GM21723 (cell line): ENCODE measurements around the gene SPTBN1.

Experiments
- ATAC-seq: cut with Tn5 transposase; IDR thresholded peaks from one replicate; pipeline ENCODE4 v1.9.1; 2021; ENCODE audit warnings: mild to moderate bottlenecking, moderate library complexity; ENCODE audit not compliant: unreplicated experiment

The SPTBN1 gene

GRCh38 chr2:54455563-54456361, at the start of gene SPTBN1:
Gene SPTBN1, plus strand, starts transcription at chr2:54456327. Its CDS starts 70,092 bp downstream, at chr2:54526419.
- peak; percentile 51 for ATAC-seq

GRCh38 chr2:54407693-54408092, 48.4 kb upstream of the SPTBN1 start:
- ATAC-seq, result no peak

GRCh38 chr2:54408288-54408687, 47.8 kb upstream of the SPTBN1 start:
- ATAC-seq, result no peak

- ATAC-seq, result no peak
Measured at GRCh38 chr2:54409752-54410151, 46.4 kb upstream of the SPTBN1 start.

GRCh38 chr2:54411801-54412354, 44.2 kb upstream of the SPTBN1 start:
- ATAC-seq, result no peak

- ATAC-seq, result no peak
Measured at GRCh38 chr2:54416166-54416813, 39.8 kb upstream of the SPTBN1 start.

GRCh38 chr2:54416938-54417337, 39.2 kb upstream of the SPTBN1 start:
- no peak for ATAC-seq

- ATAC-seq, result no peak
Measured at GRCh38 chr2:54417577-54417976, 38.5 kb upstream of the SPTBN1 start.

GRCh38 chr2:54419388-54419787, 36.7 kb upstream of the SPTBN1 start:
- ATAC-seq, result no peak

- no peak for ATAC-seq
Measured at GRCh38 chr2:54419855-54420523, 36.1 kb upstream of the SPTBN1 start.

- no peak for ATAC-seq
Measured at GRCh38 chr2:54420524-54421172, 35.5 kb upstream of the SPTBN1 start.

- no peak for ATAC-seq
Measured at GRCh38 chr2:54422072-54422581, 34.0 kb upstream of the SPTBN1 start.

GRCh38 chr2:54423213-54423612, 32.9 kb upstream of the SPTBN1 start:
- ATAC-seq, result no peak

- no peak for ATAC-seq
Measured at GRCh38 chr2:54424555-54425163, 31.5 kb upstream of the SPTBN1 start.

GRCh38 chr2:54428108-54428831, 27.9 kb upstream of the SPTBN1 start:
- ATAC-seq, result no peak

- ATAC-seq, result no peak
Measured at GRCh38 chr2:54429054-54429453, 27.1 kb upstream of the SPTBN1 start.

GRCh38 chr2:54429811-54430551, 26.1 kb upstream of the SPTBN1 start:
- no peak for ATAC-seq

- no peak for ATAC-seq
Measured at GRCh38 chr2:54430649-54431048, 25.5 kb upstream of the SPTBN1 start.
